Suprapubic skin (tissue), 4 donors: ENCODE results near the gene HDAC5.

Experiments
- POLR2A ChIP-seq, 2 donors: fragments of 450-650 bp; IDR thresholded peaks; one replicate each; pipeline ENCODE4 v1.6.1; 2017; ENCODE audit warnings: antibody characterized with exemption in 2 of 2, mild to moderate bottlenecking in 2 of 2, moderate library complexity in 2 of 2
- POLR2AphosphoS5 ChIP-seq, 3 donors: sonication (generic); formaldehyde crosslinking; IDR thresholded peaks; one replicate each; pipeline ENCODE4 v1.6.1; 2017; ENCODE audit warnings: antibody characterized with exemption in 3 of 3
- TF ChIP-seq, protein P1 (sequence below), 2 donors: fragments of 200-600 bp in 1 of 2; fragments of 450-650 bp in 1 of 2; sonication (generic) in 1 of 2; IDR thresholded peaks; one replicate each; pipeline ENCODE4 v1.5.1; 2016 to 2019; ENCODE audit warnings: antibody characterized with exemption in 2 of 2, mild to moderate bottlenecking in 1 of 2, moderate library complexity in 1 of 2

DNA sequence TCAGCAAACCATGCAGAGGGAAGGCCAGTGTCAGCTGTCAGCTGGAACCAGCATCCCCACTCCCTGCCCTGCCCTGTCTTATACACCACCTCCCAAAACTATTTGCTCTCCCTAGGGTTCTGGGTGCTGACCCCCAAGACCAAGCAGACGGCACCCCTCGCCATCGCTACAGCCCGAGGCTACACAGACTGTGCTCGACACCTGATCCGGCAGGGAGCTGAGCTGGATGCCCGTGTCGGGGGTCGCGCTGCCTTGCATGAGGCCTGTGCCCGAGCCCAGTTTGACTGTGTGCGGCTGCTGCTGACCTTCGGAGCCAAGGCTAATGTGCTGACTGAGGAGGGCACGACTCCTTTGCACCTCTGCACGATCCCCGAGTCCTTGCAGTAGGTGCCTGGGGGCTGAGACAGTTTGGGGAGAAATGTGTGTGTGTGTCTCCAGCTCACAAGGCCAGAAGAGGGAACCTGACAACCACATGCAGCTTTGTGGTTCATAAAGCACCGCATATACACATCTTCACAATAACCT is 48.6 kb upstream of the HDAC5 start:
- TF ChIP-seq, protein P1, sequence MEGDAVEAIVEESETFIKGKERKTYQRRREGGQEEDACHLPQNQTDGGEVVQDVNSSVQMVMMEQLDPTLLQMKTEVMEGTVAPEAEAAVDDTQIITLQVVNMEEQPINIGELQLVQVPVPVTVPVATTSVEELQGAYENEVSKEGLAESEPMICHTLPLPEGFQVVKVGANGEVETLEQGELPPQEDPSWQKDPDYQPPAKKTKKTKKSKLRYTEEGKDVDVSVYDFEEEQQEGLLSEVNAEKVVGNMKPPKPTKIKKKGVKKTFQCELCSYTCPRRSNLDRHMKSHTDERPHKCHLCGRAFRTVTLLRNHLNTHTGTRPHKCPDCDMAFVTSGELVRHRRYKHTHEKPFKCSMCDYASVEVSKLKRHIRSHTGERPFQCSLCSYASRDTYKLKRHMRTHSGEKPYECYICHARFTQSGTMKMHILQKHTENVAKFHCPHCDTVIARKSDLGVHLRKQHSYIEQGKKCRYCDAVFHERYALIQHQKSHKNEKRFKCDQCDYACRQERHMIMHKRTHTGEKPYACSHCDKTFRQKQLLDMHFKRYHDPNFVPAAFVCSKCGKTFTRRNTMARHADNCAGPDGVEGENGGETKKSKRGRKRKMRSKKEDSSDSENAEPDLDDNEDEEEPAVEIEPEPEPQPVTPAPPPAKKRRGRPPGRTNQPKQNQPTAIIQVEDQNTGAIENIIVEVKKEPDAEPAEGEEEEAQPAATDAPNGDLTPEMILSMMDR (IDR thresholded peaks at IDR 0.05): no peak
- no peak for TF ChIP-seq POLR2AphosphoS5 (IDR thresholded peaks at IDR 0.05)
- no peak for TF ChIP-seq POLR2A (IDR thresholded peaks at IDR 0.05)
